Neural cell (in vitro differentiated cells): ENCODE data around the gene RPIA. TPM values are rescaled to one million over a fixed set of nuclear protein-coding genes. Genes with fewer than 3 reads are reported as not detected.

ENCODE experiments used
- H2AFZ ChIP-seq: fragments of 200-600, 300-800 bp; sonication (generic), shearing (Covaris generic); 2 replicates; pipeline ENCODE4 v1.6.0; 2014; ENCODE audit warnings: low read depth, mild to moderate bottlenecking, antibody characterized with exemption, low read length, moderate library complexity
- H3F3A ChIP-seq: fragments of 200-600 bp; shearing (Covaris generic); 2 replicates; pipeline ENCODE4 v1.6.1; 2016; ENCODE audit warnings: mild to moderate bottlenecking, moderate library complexity, mixed read lengths, antibody characterized with exemption, low read length; ENCODE audit not compliant: insufficient read depth, poor library complexity, severe bottlenecking
- H3K27ac ChIP-seq: fragments of 200-600, 300-800 bp; sonication (generic), shearing (Covaris generic); 2 replicates; pipeline ENCODE4 v1.5.1; 2014; ENCODE audit warnings: mild to moderate bottlenecking, low read length, moderate library complexity
- H3K27me3 ChIP-seq: fragments of 300-800, 200-600 bp; sonication (generic), shearing (Covaris generic); 2 replicates; pipeline ENCODE4 v1.6.0; 2014; ENCODE audit warnings: mild to moderate bottlenecking, low read depth, low read length, moderate library complexity; ENCODE audit not compliant: insufficient read depth
- H3K36me3 ChIP-seq: fragments of 300-800, 200-600 bp; sonication (generic), shearing (Covaris generic); 2 replicates; pipeline ENCODE4 v1.5.1; 2014; ENCODE audit warnings: mild to moderate bottlenecking, antibody characterized with exemption, low read length, moderate library complexity; ENCODE audit not compliant: insufficient read depth
- H3K4me2 ChIP-seq: fragments of 300-800, 200-600 bp; sonication (generic), shearing (Covaris generic); 2 replicates; pipeline ENCODE4 v1.6.0; 2014; ENCODE audit warnings: mild to moderate bottlenecking, low read length
- H3K4me3 ChIP-seq: fragments of 300-800, 200-600 bp; sonication (generic), shearing (Covaris generic); 2 replicates; pipeline ENCODE4 v1.5.1; 2014; ENCODE audit warnings: mild to moderate bottlenecking, low read length, moderate library complexity
- H3K79me2 ChIP-seq: fragments of 200-600 bp; shearing (Covaris generic); replicated peaks from 2 replicates; pipeline ENCODE4 v1.6.0; 2014; ENCODE audit warnings: mild to moderate bottlenecking, low read length, moderate library complexity; ENCODE audit not compliant: insufficient read depth
- H3K9ac ChIP-seq: fragments of 300-800, 200-600 bp; sonication (generic), shearing (Covaris generic); 2 replicates; pipeline ENCODE4 v1.6.1; 2016; ENCODE audit warnings: mild to moderate bottlenecking, low read length, mixed read lengths
- H3K9me2 ChIP-seq: fragments of 200-600 bp; shearing (Covaris generic); 2 replicates; pipeline ENCODE4 v1.6.1; 2016; ENCODE audit warnings: mild to moderate bottlenecking, low read length, mixed read lengths; ENCODE audit not compliant: insufficient read depth
- H3K9me3 ChIP-seq: fragments of 200-600, 300-800 bp; sonication (generic), shearing (Covaris generic); 2 replicates; pipeline ENCODE4 v1.6.1; 2016; ENCODE audit warnings: mild to moderate bottlenecking, mixed run types, low read length, moderate library complexity, mixed read lengths
- H4K20me1 ChIP-seq: fragments of 200-600 bp; shearing (Covaris generic); 2 replicates; pipeline ENCODE4 v1.6.1; 2016; ENCODE audit warnings: mild to moderate bottlenecking, mixed run types; ENCODE audit not compliant: insufficient read depth
- CTCF ChIP-seq: fragments of 450-650 bp; IDR thresholded peaks from 2 replicates; pipeline ENCODE4 v1.5.1; 2014; ENCODE audit warnings: antibody characterized with exemption, mild to moderate bottlenecking, moderate library complexity; ENCODE audit not compliant: poor library complexity, severe bottlenecking
- EP300 ChIP-seq: fragments of 450-650 bp; conservative IDR thresholded peaks from 2 replicates; pipeline ENCODE4 v1.6.1; 2014; ENCODE audit warnings: antibody characterized with exemption, mild to moderate bottlenecking, moderate library complexity; ENCODE audit not compliant: poor library complexity, severe bottlenecking
- EZH2 ChIP-seq: fragments of 200-600, 300-800 bp; shearing (Covaris generic), sonication (generic); IDR thresholded peaks from 2 replicates; pipeline ENCODE4 v1.6.1; 2014; ENCODE audit warnings: antibody characterized with exemption, low read length, borderline replicate concordance, mild to moderate bottlenecking; ENCODE audit not compliant: insufficient read depth, poor library complexity, severe bottlenecking
- MXI1 ChIP-seq: fragments of 450-650 bp; conservative IDR thresholded peaks from 2 replicates; pipeline ENCODE4 v1.6.1; 2014; ENCODE audit warnings: antibody characterized with exemption, mild to moderate bottlenecking; ENCODE audit not compliant: poor library complexity, severe bottlenecking
- POLR2AphosphoS5 ChIP-seq: IDR thresholded peaks from 2 replicates; pipeline ENCODE4 v1.6.1; 2012
- RAD21 ChIP-seq: fragments of 450-650 bp; conservative IDR thresholded peaks from 2 replicates; pipeline ENCODE4 v1.6.1; 2014; ENCODE audit warnings: antibody characterized with exemption, mild to moderate bottlenecking, moderate library complexity
- REST ChIP-seq: IDR thresholded peaks from 2 replicates; pipeline ENCODE4 v1.6.1; 2012; ENCODE audit warnings: borderline replicate concordance
- SMC3 ChIP-seq: fragments of 450-650 bp; conservative IDR thresholded peaks from 2 replicates; pipeline ENCODE4 v1.6.1; 2014; ENCODE audit warnings: antibody characterized with exemption, mild to moderate bottlenecking, moderate library complexity; ENCODE audit not compliant: poor library complexity
- TAF1 ChIP-seq: IDR thresholded peaks from 2 replicates; pipeline ENCODE4 v1.6.1; 2012; ENCODE audit warnings: low read depth
- polyA plus RNA-seq: library from polyadenylated mRNA; depleted of rRNA; stranded (reverse); fragments of >200 nt; gene quantifications from 2 replicates; pipeline ENCODE4 v1.2.3, GENCODE V29; 2014

Gene RPIA
- polyA plus RNA-seq, 1 donor from 2014 or later: 9.7 TPM

GRCh38 chr2:88707003-88707402, 15.5 kb downstream of the RPIA start:
- Histone ChIP-seq H2AFZ (no peak overlapping the region), H3K36me3 (no peaks in the 10 kb centered on the region)
- TF ChIP-seq EZH2 (no peak), CTCF (no peak), SMC3 (no peak), RAD21 (no peak), TAF1 (no peak), REST (no peak), POLR2AphosphoS5 (no peak), EP300 (no peak), MXI1 (no peak)

GRCh38 chr2:88709181-88709631, 17.7 kb downstream of the RPIA start:
- no peak overlapping the region for H2AFZ ChIP-seq
- no peaks in the 10 kb centered on the region for H4K20me1 ChIP-seq
- H3K27me3 ChIP-seq: no peaks in the 10 kb centered on the region
- no peaks in the 10 kb centered on the region for H3K36me3 ChIP-seq
- H3K27ac ChIP-seq: no peak overlapping the region
- H3K4me3 ChIP-seq: no peak overlapping the region
- no peaks in the 10 kb centered on the region for H3K79me2 ChIP-seq
- no peak overlapping the region for H3K4me2 ChIP-seq
- H3F3A ChIP-seq: no peaks in the 10 kb centered on the region
- no peak for TF ChIP-seq MXI1
- TF ChIP-seq POLR2AphosphoS5: no peak
- TF ChIP-seq CTCF: no peak
- TF ChIP-seq TAF1: no peak
- TF ChIP-seq RAD21: no peak
- TF ChIP-seq REST: no peak
- no peak for TF ChIP-seq SMC3
- TF ChIP-seq EP300: no peak
- TF ChIP-seq EZH2: no peak
- H3K9ac ChIP-seq: no peak overlapping the region
- no peaks in the 10 kb centered on the region for H3K9me2 ChIP-seq
- no peaks in the 10 kb centered on the region for H3K9me3 ChIP-seq

More at GRCh38 chr2:88707003-88707402, 15.5 kb downstream of the RPIA start:
- Histone ChIP-seq H3K9me3 (no peaks in the 10 kb centered on the region), H3K27me3 (no peaks in the 10 kb centered on the region), H3F3A (no peaks in the 10 kb centered on the region), H3K27ac (no peak overlapping the region), H3K79me2 (no peaks in the 10 kb centered on the region), H3K4me3 (no peak overlapping the region), H3K9ac (no peak overlapping the region), H3K9me2 (no peaks in the 10 kb centered on the region), H4K20me1 (no peaks in the 10 kb centered on the region), H3K4me2 (no peak overlapping the region)
